Endothelial cell of umbilical vein (primary cell): ENCODE data around the gene CDK6. TPM values are rescaled to one million over a fixed set of nuclear protein-coding genes. Genes with fewer than 3 reads are reported as not detected.
A peak's percentile ranks its signal among the peaks of the same experiment; 100 is the strongest.

Experiments
- BruUV-seq: library from RNA; stranded (reverse); fragments of 400-500 nt; replicated peaks from 2 replicates; lab custom pipeline; 2021; lab: Mats Ljungman, UMichigan
- CTCF ChIA-PET: fragments of 300-600, 350-600 bp; sonication (Branson Sonifier 250); formaldehyde crosslinking; loops from one replicate; lab custom pipeline; 2021; ENCODE audit warnings: antibody characterized with exemption, inconsistent platforms; lab: Charles Lee
- POLR2A ChIA-PET: fragments of 300-600, 350-600 bp; sonication (Branson Sonifier 250); formaldehyde crosslinking; loops from one replicate; lab custom pipeline; 2021; ENCODE audit warnings: antibody characterized with exemption, inconsistent platforms; lab: Charles Lee
- DNase-seq: peaks from one replicate; pipeline ENCODE4 v3.0.0-alpha.2; 2011; ENCODE audit warnings: low read depth, low spot score
- FAIRE-seq: peaks from 2 replicates; lab custom pipeline; 2011; peaks lifted over from hg19 to GRCh38; lab: Jason Lieb, UNC
- H2AFZ ChIP-seq: 2 replicates; pipeline ENCODE4 v1.6.0; 2012; ENCODE audit warnings: low read depth, low read length, control low read depth, inconsistent platforms
- H3K27ac ChIP-seq: 2 replicates; pipeline ENCODE4 v1.5.1; 2011; ENCODE audit warnings: low read depth, mild to moderate bottlenecking, control low read depth, low read length, moderate library complexity; ENCODE audit not compliant: insufficient read depth
- H3K27me3 ChIP-seq, 2 experiments: 2 replicates each; pipeline versions ENCODE4 v1.6.0 to v1.6.1; 2011; ENCODE audit warnings: low read length in 2 of 2, mixed read lengths in 1 of 2; ENCODE audit not compliant: control insufficient read depth in 2 of 2, insufficient read depth in 2 of 2
- H3K36me3 ChIP-seq, 2 experiments: 2 replicates in 1 of 2; 3 replicates in 1 of 2; pipeline ENCODE4 v1.5.1; 2011; ENCODE audit warnings: low read length in 2 of 2, mild to moderate bottlenecking in 1 of 2, moderate library complexity in 1 of 2; ENCODE audit not compliant: control insufficient read depth in 2 of 2, insufficient read depth in 2 of 2; ENCODE audit errors: extremely low read depth in 1 of 2
- H3K4me1 ChIP-seq: 3 replicates; pipeline ENCODE4 v1.5.1; 2011; ENCODE audit warnings: mild to moderate bottlenecking, low read length; ENCODE audit not compliant: control insufficient read depth, insufficient read depth; ENCODE audit errors: extremely low read depth
- H3K4me2 ChIP-seq: 2 replicates; pipeline ENCODE4 v1.6.1; 2011; ENCODE audit warnings: low read length, control low read depth, mixed read lengths; ENCODE audit not compliant: insufficient read depth
- H3K4me3 ChIP-seq, 3 experiments: fragments of 200-600 bp in 1 of 3; sonication (generic), shearing (Covaris generic) in 1 of 3; replicated peaks in 1 of 3; 2 replicates each; pipeline ENCODE4 v1.5.1; 2011 to 2016; ENCODE audit warnings: control low read depth in 3 of 3, low read length in 3 of 3, mild to moderate bottlenecking in 2 of 3, inconsistent platforms in 1 of 3, low read depth in 1 of 3, moderate library complexity in 1 of 3; ENCODE audit not compliant: insufficient read depth in 1 of 3
- H3K79me2 ChIP-seq: 2 replicates; pipeline ENCODE4 v1.6.0; 2012; ENCODE audit warnings: low read length, inconsistent platforms; ENCODE audit not compliant: control insufficient read depth, insufficient read depth
- H3K9ac ChIP-seq: replicated peaks from 2 replicates; pipeline ENCODE3; 2011; ENCODE audit warnings: low read length, control low read depth; ENCODE audit not compliant: insufficient read depth; ENCODE audit errors: extremely low read depth
- H3K9me1 ChIP-seq: replicated peaks from 3 replicates; pipeline ENCODE4 v1.6.0; 2011; ENCODE audit warnings: mild to moderate bottlenecking, low read length; ENCODE audit not compliant: control insufficient read depth, insufficient read depth; ENCODE audit errors: extremely low read depth
- H3K9me3 ChIP-seq: replicated peaks from 2 replicates; pipeline ENCODE4 v1.5.1; 2012; ENCODE audit warnings: low read length, inconsistent platforms; ENCODE audit not compliant: control insufficient read depth, insufficient read depth
- H4K20me1 ChIP-seq: replicated peaks from 2 replicates; pipeline ENCODE3; 2011; ENCODE audit warnings: mild to moderate bottlenecking, low read length; ENCODE audit not compliant: control insufficient read depth, insufficient read depth; ENCODE audit errors: extremely low read depth
- EZH2 ChIP-seq: IDR thresholded peaks from 2 replicates; pipeline ENCODE4 v1.6.1; 2012; ENCODE audit warnings: borderline replicate concordance, low read depth, mild to moderate bottlenecking, moderate library complexity, low read length, inconsistent platforms; ENCODE audit not compliant: severe bottlenecking
- FOS ChIP-seq: IDR thresholded peaks from 2 replicates; pipeline ENCODE4 v1.6.1; 2011; ENCODE audit warnings: mild to moderate bottlenecking, low read length, moderate library complexity, borderline replicate concordance; ENCODE audit not compliant: insufficient read depth
- GATA2 ChIP-seq: IDR thresholded peaks from 2 replicates; pipeline ENCODE4 v1.7.0; 2011; ENCODE audit warnings: low read depth, mild to moderate bottlenecking, moderate library complexity, mixed read lengths, low read length; ENCODE audit not compliant: insufficient read length, insufficient read depth
- JUN ChIP-seq: IDR thresholded peaks from 2 replicates; pipeline ENCODE4 v1.6.1; 2011; ENCODE audit warnings: borderline replicate concordance, low read depth; ENCODE audit not compliant: insufficient read length, insufficient read depth
- MAX ChIP-seq: IDR thresholded peaks from 2 replicates; pipeline ENCODE4 v1.6.1; 2011; ENCODE audit not compliant: insufficient read depth, insufficient read length
- MYC ChIP-seq: IDR thresholded peaks from one replicate; pipeline ENCODE4 v1.6.1; 2011; ENCODE audit warnings: mild to moderate bottlenecking, low read depth, low read length
- POLR2A ChIP-seq: IDR thresholded peaks from 2 replicates; pipeline ENCODE4 v1.6.1; 2012; ENCODE audit warnings: low read depth, mild to moderate bottlenecking, control low read depth, low read length
- POLR2AphosphoS5 ChIP-seq: IDR thresholded peaks from 2 replicates; pipeline ENCODE4 v1.6.1; 2012; ENCODE audit warnings: low read depth, mild to moderate bottlenecking, control low read depth, low read length, moderate library complexity; ENCODE audit not compliant: insufficient read depth
- dilution Hi-C: fragments of 300-500 bp; cut with MboI; formaldehyde crosslinking; loops from one replicate; pipeline ENCODE4 v1.15.0; 2019; ENCODE audit warnings: low sequenced_read_pairs; ENCODE audit not compliant: extremely low pct_ligation_motif_present
- intact Hi-C: fragments of 100-400 bp; cut with micrococcal nuclease; formaldehyde crosslinking; loops from one replicate; pipeline ENCODE4 v1.10.0; 2022
- polyA plus RNA-seq, 4 experiments: library from polyadenylated mRNA; depleted of rRNA in 3 of 4; stranded (reverse) in 3 of 4; unstranded in 1 of 4; fragments of >200 nt; gene quantifications; 2 replicates each; pipeline versions ENCODE4 v1.2.1 to v1.2.3, GENCODE V29; 2011 to 2012; ENCODE audit warnings: missing spikeins in 1 of 4
- total RNA-seq: library from RNA; stranded (reverse); gene quantifications from 2 replicates; pipeline ENCODE4 v1.2.3, GENCODE V29; 2021
- TF ChIP-seq, protein P1 (sequence below), 2 donors: IDR thresholded peaks; 1 replicate in 1 of 2; 2 replicates in 1 of 2; pipeline ENCODE4 v1.5.1; 2011; ENCODE audit warnings: low read length in 2 of 2, mild to moderate bottlenecking in 2 of 2, moderate library complexity in 2 of 2, control low read depth in 1 of 2, inconsistent platforms in 1 of 2, low read depth in 1 of 2; ENCODE audit not compliant: insufficient read depth in 1 of 2; ENCODE audit errors: extremely low read depth in 1 of 2

Gene CDK6
- total and polyA plus RNA-seq, 2 donors (not counting 3 experiments of a cell fraction or from before 2014, with no cell fraction given): 6.0 to 28.2 TPM

- Histone ChIP-seq H3K9me3 (no peaks in the 10 kb centered on the region), H3K4me3 (peak overlapping the region in 2 of 3 experiments; percentile 33 to 95), H4K20me1 (peaks cover 8% of the 10 kb centered on the region), H3K36me3 (peaks cover 0 to 2% of the 10 kb centered on the region in 2 experiments), H3K27me3 (no peaks in the 10 kb centered on the region), H3K9me1 (no peaks in the 10 kb centered on the region), H3K27ac (no peak overlapping the region), H3K9ac (no peak overlapping the region), H2AFZ (no peak overlapping the region), H3K4me2 (peak overlapping the region; percentile 7), H3K4me1 (peaks cover 12% of the 10 kb centered on the region), H3K79me2 (peaks cover 41% of the 10 kb centered on the region)
- FAIRE-seq (no peak), DNase-seq (no peak)
- ChIA-PET POLR2A (no interaction called here), CTCF (interaction anchor here (1.2 to 1.5 kb wide), 5 partner anchors 8 to 527 kb away, joined by 3 to 8 read pairs (median 4); partner anchors contain the start of genes PEX1, RBM48 and SAMD9)
- no TSS peak for BruUV-seq
- intact Hi-C loops (loop anchor here (1.0 kb wide), 4 partner anchors 42 to 464 kb away; partner anchors contain the start of genes PEX1 and RBM48), dilution Hi-C loops (no loop called here)
- TF ChIP-seq, protein P1, sequence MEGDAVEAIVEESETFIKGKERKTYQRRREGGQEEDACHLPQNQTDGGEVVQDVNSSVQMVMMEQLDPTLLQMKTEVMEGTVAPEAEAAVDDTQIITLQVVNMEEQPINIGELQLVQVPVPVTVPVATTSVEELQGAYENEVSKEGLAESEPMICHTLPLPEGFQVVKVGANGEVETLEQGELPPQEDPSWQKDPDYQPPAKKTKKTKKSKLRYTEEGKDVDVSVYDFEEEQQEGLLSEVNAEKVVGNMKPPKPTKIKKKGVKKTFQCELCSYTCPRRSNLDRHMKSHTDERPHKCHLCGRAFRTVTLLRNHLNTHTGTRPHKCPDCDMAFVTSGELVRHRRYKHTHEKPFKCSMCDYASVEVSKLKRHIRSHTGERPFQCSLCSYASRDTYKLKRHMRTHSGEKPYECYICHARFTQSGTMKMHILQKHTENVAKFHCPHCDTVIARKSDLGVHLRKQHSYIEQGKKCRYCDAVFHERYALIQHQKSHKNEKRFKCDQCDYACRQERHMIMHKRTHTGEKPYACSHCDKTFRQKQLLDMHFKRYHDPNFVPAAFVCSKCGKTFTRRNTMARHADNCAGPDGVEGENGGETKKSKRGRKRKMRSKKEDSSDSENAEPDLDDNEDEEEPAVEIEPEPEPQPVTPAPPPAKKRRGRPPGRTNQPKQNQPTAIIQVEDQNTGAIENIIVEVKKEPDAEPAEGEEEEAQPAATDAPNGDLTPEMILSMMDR (IDR thresholded peaks at IDR 0.05; ENCODE audit: extremely low read depth in 1 of 2, insufficient read depth in 1 of 2, low read depth in 1 of 2, low read length in 2 of 2): no peak
- TF ChIP-seq MAX (no peak), GATA2 (no peak), POLR2A (no peak), POLR2AphosphoS5 (no peak), MYC (no peak), JUN (no peak), FOS (no peak), EZH2 (no peak)
Measured at GRCh38 chr7:92590711-92591310, 245.6 kb downstream of the CDK6 start.
